ENCODE measurements around the gene KRT86.

Gene KRT86

GRCh38 chr12:52245259-52245961, 29.0 kb upstream of the KRT86 start:
- peaks cover 43% of the 10 kb centered on the region for H3K27me3 ChIP-seq
- TF ChIP-seq CTCF (IDR thresholded peaks at IDR 0.05) = no peak
- H3K4me3 ChIP-seq (ENCODE audit: low read depth in 1 of 2, low read length in 1 of 2) = no peak overlapping the region
- no peaks in the 10 kb centered on the region for H3K36me3 ChIP-seq
- no peaks in the 10 kb centered on the region for H3K4me1 ChIP-seq (ENCODE audit: control insufficient read depth in 1 of 2, insufficient read depth in 1 of 2, low read depth in 1 of 2, low read length in 1 of 2)
- H3K9me3 ChIP-seq = no peaks in the 10 kb centered on the region
- H3K27ac ChIP-seq = no peak overlapping the region

DNA sequence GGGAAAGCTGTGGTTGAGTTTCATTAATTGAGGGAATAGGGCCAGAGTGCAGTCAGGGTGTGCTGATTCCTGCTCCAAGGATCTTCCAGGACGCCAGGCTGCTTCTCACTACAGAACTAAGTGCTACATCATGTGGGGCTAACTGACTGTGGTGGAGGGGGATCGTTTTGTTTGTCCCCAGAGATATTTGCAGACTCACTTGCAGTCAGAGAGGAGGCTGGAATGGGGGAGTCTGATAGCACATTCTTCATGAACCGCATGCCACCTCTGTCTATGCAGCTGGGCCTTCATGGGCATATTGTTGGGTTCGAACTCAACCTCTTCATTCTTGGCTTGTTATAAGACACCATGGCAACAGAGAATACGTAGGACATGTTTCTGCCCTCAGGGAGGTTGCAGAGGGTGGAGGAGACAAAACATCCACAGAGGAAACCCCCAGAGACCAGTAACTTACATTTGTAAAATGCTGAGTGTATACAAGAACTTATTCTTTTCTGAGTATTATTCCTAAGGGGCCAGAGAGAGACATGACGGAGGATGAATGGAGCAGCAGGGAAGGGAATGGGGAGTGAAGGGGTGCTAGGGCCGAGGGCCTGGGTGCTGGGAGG, 28.4 kb upstream of the KRT86 start:
- peaks cover 49% of the 10 kb centered on the region for H3K27me3 ChIP-seq
- H3K4me1 ChIP-seq (ENCODE audit: control insufficient read depth in 1 of 2, insufficient read depth in 1 of 2, low read depth in 1 of 2, low read length in 1 of 2) = no peaks in the 10 kb centered on the region
- no peaks in the 10 kb centered on the region for H3K36me3 ChIP-seq
- TF ChIP-seq CTCF (IDR thresholded peaks at IDR 0.05) = no peak
- H3K9me3 ChIP-seq = no peaks in the 10 kb centered on the region
- no peak overlapping the region for H3K27ac ChIP-seq
- H3K4me3 ChIP-seq (ENCODE audit: low read depth in 1 of 2, low read length in 1 of 2) = no peak overlapping the region

GRCh38 chr12:52246720-52247621, 27.5 kb upstream of the KRT86 start:
- H3K27ac ChIP-seq = no peak overlapping the region
- peaks cover 59% of the 10 kb centered on the region for H3K27me3 ChIP-seq
- H3K9me3 ChIP-seq = no peaks in the 10 kb centered on the region
- TF ChIP-seq CTCF (IDR thresholded peaks at IDR 0.05) = no peak
- no peaks in the 10 kb centered on the region for H3K36me3 ChIP-seq
- H3K4me1 ChIP-seq (ENCODE audit: control insufficient read depth in 1 of 2, insufficient read depth in 1 of 2, low read depth in 1 of 2, low read length in 1 of 2) = no peaks in the 10 kb centered on the region
- no peak overlapping the region for H3K4me3 ChIP-seq (ENCODE audit: low read depth in 1 of 2, low read length in 1 of 2)

- no peak overlapping the region for H3K4me3 ChIP-seq (ENCODE audit: low read depth in 1 of 2, low read length in 1 of 2)
- H3K4me1 ChIP-seq (ENCODE audit: control insufficient read depth in 1 of 2, insufficient read depth in 1 of 2, low read depth in 1 of 2, low read length in 1 of 2) = no peaks in the 10 kb centered on the region
- peaks cover 67% of the 10 kb centered on the region for H3K27me3 ChIP-seq
- no peak for TF ChIP-seq CTCF (IDR thresholded peaks at IDR 0.05)
- H3K9me3 ChIP-seq = no peaks in the 10 kb centered on the region
- H3K36me3 ChIP-seq = no peaks in the 10 kb centered on the region
- H3K27ac ChIP-seq = no peak overlapping the region
Measured at GRCh38 chr12:52247622-52248540, 26.6 kb upstream of the KRT86 start.
